HG03354 (cell line): ENCODE results near the gene GPR180.

Experiments used
- ATAC-seq: cut with Tn5 transposase; IDR thresholded peaks from one replicate; pipeline ENCODE4 v1.9.1; 2021; ENCODE audit warnings: mild to moderate bottlenecking; ENCODE audit not compliant: unreplicated experiment, poor library complexity, severe bottlenecking

Gene GPR180

GRCh38 chr13:94679614-94680013, 78.0 kb downstream of the GPR180 start:
- ATAC-seq: no peak

- no peak for ATAC-seq
These were observed 80.6 kb downstream of the GPR180 start for GRCh38 chr13:94682229-94682628.

- no peak for ATAC-seq
These were observed 81.8 kb downstream of the GPR180 start for GRCh38 chr13:94683409-94683808.
